Measurements from ENCODE around the gene TMEM271.

GRCh38 chr4:578451-579443, 2.7 kb upstream of the TMEM271 start:
- no peak for TF ChIP-seq CTCF (IDR thresholded peaks at IDR 0.05 in 8 of 11, conservative IDR thresholded peaks at IDR 0.05 in 3 of 11)
- TF ChIP-seq POLR2AphosphoS5 (IDR thresholded peaks at IDR 0.05), result no peak
- no peak for TF ChIP-seq POLR2A (IDR thresholded peaks at IDR 0.05)
